DOHH2 (cell line): ENCODE results near the gene CCDC68.
"Not testable (repeated sequence)": the region's sequence is repeated elsewhere in the genome, so short reads cannot be mapped to it uniquely, and the experiment has no call there.

Experiments used
- CTCF ChIP-seq: fragments of 200-600 bp; sonication (generic); IDR thresholded peaks from one replicate; pipeline ENCODE4 v1.5.1; 2014; ENCODE audit warnings: antibody characterized with exemption, mild to moderate bottlenecking, low read depth, low read length; ENCODE audit not compliant: poor library complexity, severe bottlenecking
- EZH2phosphoT487 ChIP-seq: fragments of 200-600 bp; sonication (generic); IDR thresholded peaks from 2 replicates; pipeline ENCODE4 v1.6.1; 2017; ENCODE audit warnings: borderline replicate concordance, mild to moderate bottlenecking, antibody characterized with exemption, low read length, moderate library complexity, mixed read lengths

- TF ChIP-seq CTCF, EZH2phosphoT487: not testable (repeated sequence)
Measured at GRCh38 chr18:54968237-54968636, 9.0 kb upstream of the CCDC68 start.
